CD14-positive monocyte (primary cell): ENCODE results near the gene RELN. TPM values are rescaled to one million over a fixed set of nuclear protein-coding genes. Genes with fewer than 3 reads are reported as not detected.

Experiments
- DNase-seq, 3 donors: peaks; one replicate each; pipeline ENCODE4 v3.0.0-alpha.2; 2011 to 2022
- H2AFZ ChIP-seq: 2 replicates; pipeline ENCODE4 v1.6.0; 2012; ENCODE audit warnings: mild to moderate bottlenecking, low read depth, low read length, inconsistent platforms; ENCODE audit not compliant: insufficient read depth, poor library complexity, severe bottlenecking
- H3K27ac ChIP-seq, 2 donors: 1 replicate in 1 of 2; 2 replicates in 1 of 2; pipeline ENCODE4 v1.5.1; 2012 to 2013; ENCODE audit warnings: low read length in 2 of 2, control low read depth in 1 of 2, inconsistent platforms in 1 of 2, low read depth in 1 of 2, mild to moderate bottlenecking in 1 of 2
- H3K27me3 ChIP-seq, 2 donors: one replicate each; pipeline versions ENCODE4 v1.6.0 to v1.6.1; 2011 to 2013; ENCODE audit warnings: low read length in 2 of 2; ENCODE audit not compliant: control insufficient read depth in 2 of 2, insufficient read depth in 2 of 2
- H3K36me3 ChIP-seq, 2 donors: replicated peaks in 1 of 2; 1 replicate in 1 of 2; 2 replicates in 1 of 2; pipeline versions ENCODE4 v1.5.1 to v1.6.1; 2012 to 2013; ENCODE audit warnings: low read length in 2 of 2, control low read depth in 1 of 2, inconsistent platforms in 1 of 2, mild to moderate bottlenecking in 1 of 2; ENCODE audit not compliant: insufficient read depth in 2 of 2, control insufficient read depth in 1 of 2
- H3K4me1 ChIP-seq, 2 donors: 1 replicate in 1 of 2; 2 replicates in 1 of 2; pipeline versions ENCODE4 v1.5.1 to v1.6.1; 2012 to 2013; ENCODE audit warnings: low read length in 2 of 2, control low read depth in 1 of 2, inconsistent platforms in 1 of 2, mild to moderate bottlenecking in 1 of 2, moderate library complexity in 1 of 2; ENCODE audit not compliant: insufficient read depth in 2 of 2, control insufficient read depth in 1 of 2
- H3K4me2 ChIP-seq: replicated peaks from 2 replicates; pipeline ENCODE3; 2012; ENCODE audit warnings: low read length, moderate library complexity, mild to moderate bottlenecking; ENCODE audit not compliant: poor library complexity, severe bottlenecking; ENCODE audit errors: extremely low read depth
- H3K4me3 ChIP-seq, 3 experiments: fragments of 200-600 bp in 1 of 3; sonication (generic) in 1 of 3; replicated peaks in 1 of 3; 1 replicate in 2 of 3; 2 replicates in 1 of 3; pipeline ENCODE4 v1.5.1; 2011 to 2013; ENCODE audit warnings: low read length in 3 of 3, mild to moderate bottlenecking in 3 of 3, control low read depth in 2 of 3, low read depth in 2 of 3, inconsistent platforms in 1 of 3, moderate library complexity in 1 of 3
- H3K79me2 ChIP-seq: 2 replicates; pipeline ENCODE4 v1.6.0; 2012; ENCODE audit warnings: mild to moderate bottlenecking, control low read depth, inconsistent platforms, low read length, moderate library complexity; ENCODE audit not compliant: insufficient read depth
- H3K9ac ChIP-seq: 2 replicates; pipeline ENCODE4 v1.6.0; 2017; ENCODE audit warnings: low read length, mild to moderate bottlenecking; ENCODE audit not compliant: insufficient read depth, poor library complexity, severe bottlenecking
- H3K9me3 ChIP-seq, 2 donors: replicated peaks in 1 of 2; 1 replicate in 1 of 2; 2 replicates in 1 of 2; pipeline versions ENCODE4 v1.5.1 to v1.6.1; 2012 to 2013; ENCODE audit warnings: low read length in 2 of 2, control low read depth in 1 of 2; ENCODE audit not compliant: control insufficient read depth in 1 of 2, insufficient read depth in 1 of 2
- H4K20me1 ChIP-seq: 2 replicates; pipeline ENCODE4 v1.6.0; 2012; ENCODE audit warnings: mild to moderate bottlenecking, low read length, control low read depth, moderate library complexity; ENCODE audit not compliant: insufficient read depth
- H3K27ac Mint-ChIP-seq, 7 donors: one replicate each; pipeline ENCODE4 v1.8.0; 2020; ENCODE audit warnings: mild to moderate bottlenecking in 7 of 7, mixed read lengths in 7 of 7, moderate library complexity in 6 of 7, inconsistent platforms in 2 of 7
- H3K27me3 Mint-ChIP-seq, 3 donors: one replicate each; pipeline ENCODE4 v1.8.0; 2021 to 2022; ENCODE audit warnings: low read depth in 3 of 3, mild to moderate bottlenecking in 3 of 3, mixed read lengths in 3 of 3, moderate library complexity in 3 of 3, inconsistent platforms in 1 of 3
- H3K36me3 Mint-ChIP-seq, 2 donors: one replicate each; pipeline ENCODE4 v1.8.0; 2020; ENCODE audit warnings: mixed read lengths in 2 of 2, inconsistent platforms in 1 of 2, mild to moderate bottlenecking in 1 of 2
- H3K4me1 Mint-ChIP-seq: one replicate; pipeline ENCODE4 v1.8.0; 2020; ENCODE audit warnings: mild to moderate bottlenecking, mixed read lengths
- H3K4me3 Mint-ChIP-seq, 2 donors: one replicate each; pipeline ENCODE4 v1.8.0; 2020; ENCODE audit warnings: mild to moderate bottlenecking in 2 of 2, mixed read lengths in 2 of 2, moderate library complexity in 1 of 2
- H3K9me3 Mint-ChIP-seq, 7 donors: one replicate each; pipeline ENCODE4 v1.8.0; 2020 to 2022; ENCODE audit warnings: mixed read lengths in 7 of 7, mild to moderate bottlenecking in 6 of 7, moderate library complexity in 6 of 7, inconsistent platforms in 2 of 7
- CTCF ChIP-seq: fragments of 200-600 bp; IDR thresholded peaks from one replicate; pipeline ENCODE4 v1.8.0; 2022; ENCODE audit warnings: antibody characterized with exemption, mild to moderate bottlenecking
- WGBS: methylation state at CpG from one replicate; pipeline ENCODE4 v1.1.5; 2013; ENCODE audit warnings: missing lambda C conversion rate; ENCODE audit not compliant: insufficient coverage; 5-methylcytosine and 5-hydroxymethylcytosine counted together
- intact Hi-C, 2 donors: fragments of 100-400 bp; cut with micrococcal nuclease; formaldehyde crosslinking; loops; one replicate each; pipeline versions ENCODE4 v1.15.0 to v1.15.1; 2023
- polyA plus RNA-seq, 3 donors: library from polyadenylated mRNA; depleted of rRNA in 1 of 3; unstranded in 2 of 3; stranded (reverse) in 1 of 3; fragments of 300-500 nt in 2 of 3; fragments of >200 nt in 1 of 3; fragmentation: Illumina TruSeq in 2 of 3; gene quantifications; 1 replicate in 2 of 3; 2 replicates in 1 of 3; pipeline ENCODE4 v1.2.3, GENCODE V29; 2012 to 2021

Gene RELN
- polyA plus RNA-seq, 3 donors, result not detected

GRCh38 chr7:103542470-103542869 lies 447.0 kb downstream of the RELN start:
- Mint-ChIP-seq H3K4me1 (no peaks in the 10 kb centered on the region), H3K4me3 (no peak overlapping the region), H3K36me3 (no peaks in the 10 kb centered on the region), H3K9me3 (peaks cover 0 to 2% (median 0%) of the 10 kb centered on the region in 7 donors), H3K27ac (no peak overlapping the region), H3K27me3 (peaks cover 2 to 6% (median 3%) of the 10 kb centered on the region in 3 donors)
- Histone ChIP-seq H4K20me1 (no peaks in the 10 kb centered on the region), H3K4me1 (no peaks in the 10 kb centered on the region), H3K4me2 (no peak overlapping the region), H2AFZ (no peak overlapping the region), H3K9me3 (no peaks in the 10 kb centered on the region), H3K9ac (no peak overlapping the region), H3K79me2 (no peaks in the 10 kb centered on the region), H3K36me3 (no peaks in the 10 kb centered on the region), H3K4me3 (no peak overlapping the region), H3K27me3 (no peaks in the 10 kb centered on the region), H3K27ac (no peak overlapping the region)
- no peak for DNase-seq
- intact Hi-C loops, result no loop called here
- WGBS, result 81% methylated on average over 3 of the region's 5 CpGs
- TF ChIP-seq CTCF, result no peak

GRCh38 chr7:103541947-103542346 lies 447.5 kb downstream of the RELN start:
- no peak overlapping the region for H2AFZ ChIP-seq
- H3K4me3 Mint-ChIP-seq, result no peak overlapping the region
- WGBS, result 100% methylated on average over 1 of the region's 2 CpGs

More at GRCh38 chr7:103541947-103542346, 447.5 kb downstream of the RELN start:
- H3K79me2 ChIP-seq, result no peaks in the 10 kb centered on the region
- TF ChIP-seq CTCF, result no peak
- no peak overlapping the region for H3K9ac ChIP-seq
- Mint-ChIP-seq H3K4me1 (no peaks in the 10 kb centered on the region), H3K36me3 (no peaks in the 10 kb centered on the region), H3K9me3 (peaks cover 0 to 2% (median 0%) of the 10 kb centered on the region in 7 donors), H3K27ac (no peak overlapping the region), H3K27me3 (peaks cover 2 to 6% (median 6%) of the 10 kb centered on the region in 3 donors)
- H3K9me3 ChIP-seq, result no peaks in the 10 kb centered on the region
- H3K4me3 ChIP-seq, result no peak overlapping the region
- no peaks in the 10 kb centered on the region for H3K36me3 ChIP-seq
- no peak overlapping the region for H3K4me2 ChIP-seq
- no peaks in the 10 kb centered on the region for H3K27me3 ChIP-seq
- intact Hi-C loops, result no loop called here
- DNase-seq, result no peak
- no peaks in the 10 kb centered on the region for H3K4me1 ChIP-seq
- H4K20me1 ChIP-seq, result no peaks in the 10 kb centered on the region
- no peak overlapping the region for H3K27ac ChIP-seq
